ENCODE measurements around the gene IQCM.

- TF ChIP-seq, protein P1, sequence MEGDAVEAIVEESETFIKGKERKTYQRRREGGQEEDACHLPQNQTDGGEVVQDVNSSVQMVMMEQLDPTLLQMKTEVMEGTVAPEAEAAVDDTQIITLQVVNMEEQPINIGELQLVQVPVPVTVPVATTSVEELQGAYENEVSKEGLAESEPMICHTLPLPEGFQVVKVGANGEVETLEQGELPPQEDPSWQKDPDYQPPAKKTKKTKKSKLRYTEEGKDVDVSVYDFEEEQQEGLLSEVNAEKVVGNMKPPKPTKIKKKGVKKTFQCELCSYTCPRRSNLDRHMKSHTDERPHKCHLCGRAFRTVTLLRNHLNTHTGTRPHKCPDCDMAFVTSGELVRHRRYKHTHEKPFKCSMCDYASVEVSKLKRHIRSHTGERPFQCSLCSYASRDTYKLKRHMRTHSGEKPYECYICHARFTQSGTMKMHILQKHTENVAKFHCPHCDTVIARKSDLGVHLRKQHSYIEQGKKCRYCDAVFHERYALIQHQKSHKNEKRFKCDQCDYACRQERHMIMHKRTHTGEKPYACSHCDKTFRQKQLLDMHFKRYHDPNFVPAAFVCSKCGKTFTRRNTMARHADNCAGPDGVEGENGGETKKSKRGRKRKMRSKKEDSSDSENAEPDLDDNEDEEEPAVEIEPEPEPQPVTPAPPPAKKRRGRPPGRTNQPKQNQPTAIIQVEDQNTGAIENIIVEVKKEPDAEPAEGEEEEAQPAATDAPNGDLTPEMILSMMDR (IDR thresholded peaks at IDR 0.05): no peak
- no peak for TF ChIP-seq POLR2A (IDR thresholded peaks at IDR 0.05)
These were observed 406.1 kb downstream of the IQCM start for GRCh38 chr4:149409555-149409962.

Data from esophagus squamous epithelium (tissue), 4 donors.